ENCODE measurements around the gene THSD7A. TPM values are rescaled to one million over a fixed set of nuclear protein-coding genes. Genes with fewer than 3 reads are reported as not detected.

The THSD7A gene
- total and polyA plus RNA-seq, 9 of the 15 experiments (the other 6 are each of a cell fraction or from before 2014, with no cell fraction given): 0.01 to 0.02 TPM; not detected in 7

- Histone ChIP-seq H3K9ac (ENCODE audit: insufficient read depth in 1 of 2, low read depth in 2 of 2, low read length in 2 of 2) (no peak overlapping the region), H3K4me3 (no peak overlapping the region), H3K4me1 (replicated peaks in 1 of 2; ENCODE audit: control insufficient read depth in 2 of 2, insufficient read depth in 2 of 2, low read length in 2 of 2) (no peaks in the 10 kb centered on the region), H3K4me2 (ENCODE audit: insufficient read depth, low read length) (no peak overlapping the region), H3K79me2 (ENCODE audit: control insufficient read depth, insufficient read depth, low read length) (no peaks in the 10 kb centered on the region), H4K20me1 (replicated peaks; ENCODE audit: control insufficient read depth, insufficient read depth, low read length) (no peaks in the 10 kb centered on the region), H3K9me1 (ENCODE audit: control insufficient read depth, insufficient read depth, low read length) (no peaks in the 10 kb centered on the region), H3K9me3 (replicated peaks; ENCODE audit: control insufficient read depth, insufficient read depth, low read depth, low read length) (0 out of 2 replicates have a peak, but pooled peaks cover 3% of the 10 kb centered on the region), H3K27me3 (ENCODE audit: control insufficient read depth in 2 of 2, insufficient read depth in 2 of 2, low read length in 2 of 2) (no peaks in the 10 kb centered on the region), H3K27ac (ENCODE audit: extremely low read depth, low read depth, low read length) (no peak overlapping the region), H2AFZ (ENCODE audit: low read depth, low read length) (no peak overlapping the region), H3K36me3 (ENCODE audit: control insufficient read depth, insufficient read depth, low read length) (no peaks in the 10 kb centered on the region)
- FAIRE-seq: no peak
- DNase-seq (ENCODE audit: extremely low read depth in 1 of 4, low spot score in 3 of 4): no peak
- intact Hi-C loops (cut with micrococcal nuclease): no loop called here
- ChIA-PET POLR2A (no interaction called here), CTCF (ENCODE audit: low intra/inter-chr PET ratio) (no interaction called here)
- TF ChIP-seq ID3 (CRISPR knock-in tag; IDR thresholded peaks at IDR 0.05) (no peak), ID3 (tag; IDR thresholded peaks at IDR 0.05) (no peak), CREB3 (tag; conservative IDR thresholded peaks at IDR 0.05; ENCODE audit: low read depth) (no peak), CHD1 (IDR thresholded peaks at IDR 0.05; ENCODE audit: low read length) (no peak), SRSF3 (IDR thresholded peaks at IDR 0.05; ENCODE audit: insufficient read depth, low read length) (no peak), ZFP91 (CRISPR knock-in tag; IDR thresholded peaks at IDR 0.05) (no peak), RBM39 (optimal IDR thresholded peaks at IDR 0.05; ENCODE audit: low read depth, low read length) (no peak), ZNF511 (CRISPR knock-in tag; IDR thresholded peaks at IDR 0.05) (no peak), USF1 (CRISPR knock-in tag; IDR thresholded peaks at IDR 0.05) (no peak), STAT5A (IDR thresholded peaks at IDR 0.05; ENCODE audit: borderline replicate concordance, low read length) (no peak)
- in situ Hi-C loops (cut with MboI): no loop called here
- no peak for ATAC-seq
- 0% methylated on average over 3 of the region's 3 CpGs for WGBS (ENCODE audit: insufficient coverage, low coverage, missing lambda C conversion rate)
- BruUV-seq (replicated peaks): no TSS peak
Observed at GRCh38 chr7:11743016-11743415, 89.0 kb downstream of the THSD7A start.
